Measurements from ENCODE around the gene ECI2. TPM values are rescaled to one million over a fixed set of nuclear protein-coding genes. Genes with fewer than 3 reads are reported as not detected.

Gene ECI2
- total and polyA plus RNA-seq, 2 of the 13 experiments (the other 11 are each of a cell fraction or from before 2014, with no cell fraction given), result 78.5 to 228 TPM

DNA sequence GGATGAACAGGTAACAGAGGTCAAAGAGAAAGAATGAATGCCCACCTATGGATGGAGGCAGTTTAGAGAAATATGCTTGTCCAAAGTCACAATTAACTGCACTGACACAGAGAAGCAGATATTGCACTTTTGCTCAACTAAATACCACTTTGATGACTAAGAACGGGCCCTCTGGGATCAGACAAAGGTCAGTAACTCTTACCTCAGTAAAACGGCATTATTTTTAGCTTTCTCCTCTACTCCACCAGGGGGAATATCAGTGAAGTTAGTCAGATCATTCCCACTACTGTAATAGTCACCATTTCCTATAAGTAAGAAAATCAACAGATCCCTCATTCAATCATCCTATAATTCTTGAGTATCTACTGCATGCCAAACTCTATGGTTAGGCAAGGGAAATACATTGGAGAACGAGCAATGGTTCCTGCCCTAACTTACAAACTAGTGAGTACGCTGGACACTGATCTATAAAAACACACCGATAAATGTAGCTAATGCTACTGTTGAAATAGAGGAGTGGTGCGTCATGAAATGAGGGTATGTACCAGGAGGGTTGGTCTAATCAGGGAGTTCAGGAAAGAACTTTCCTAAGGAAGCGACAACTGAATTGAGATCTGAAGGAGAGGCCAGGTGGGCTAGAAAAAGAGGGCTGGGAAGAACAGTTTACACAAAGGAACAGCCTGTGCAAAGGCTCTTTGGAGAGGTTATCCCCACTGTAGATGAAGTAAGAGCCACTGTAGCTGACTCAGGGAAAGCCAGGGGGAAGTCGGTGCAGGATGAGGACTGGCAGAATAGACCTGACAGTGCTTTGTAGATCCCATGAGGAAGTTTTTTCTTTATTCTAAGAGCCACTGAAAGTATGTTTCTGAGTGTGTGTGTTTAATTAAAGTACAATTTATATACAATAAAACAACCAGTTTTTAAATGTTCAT is 9.2 kb downstream of the ECI2 start (continued):
- TF ChIP-seq KIAA2018 (CRISPR knock-in tag; IDR thresholded peaks at IDR 0.05; ENCODE audit: borderline replicate concordance) (no peak), ZNF17 (CRISPR knock-in tag; IDR thresholded peaks at IDR 0.05) (no peak), NR2F6 (IDR thresholded peaks at IDR 0.05) (peak; percentile 61), NR2F6 (CRISPR knock-in tag; IDR thresholded peaks at IDR 0.05) (peak; percentile 74), ZNF569 (CRISPR knock-in tag; IDR thresholded peaks at IDR 0.05; ENCODE audit: borderline replicate concordance) (no peak), ZNF7 (CRISPR knock-in tag; IDR thresholded peaks at IDR 0.05) (no peak), ZNF431 (CRISPR knock-in tag; IDR thresholded peaks at IDR 0.05; ENCODE audit: borderline replicate concordance, low read depth) (no peak), HNF1A (IDR thresholded peaks at IDR 0.05; ENCODE audit: low read depth) (no peak), HNF1A (CRISPR knock-in tag; IDR thresholded peaks at IDR 0.05; ENCODE audit: borderline replicate concordance) (no peak), ZNF512 (CRISPR knock-in tag; IDR thresholded peaks at IDR 0.05) (no peak)
- TF ChIP-seq, protein P1, sequence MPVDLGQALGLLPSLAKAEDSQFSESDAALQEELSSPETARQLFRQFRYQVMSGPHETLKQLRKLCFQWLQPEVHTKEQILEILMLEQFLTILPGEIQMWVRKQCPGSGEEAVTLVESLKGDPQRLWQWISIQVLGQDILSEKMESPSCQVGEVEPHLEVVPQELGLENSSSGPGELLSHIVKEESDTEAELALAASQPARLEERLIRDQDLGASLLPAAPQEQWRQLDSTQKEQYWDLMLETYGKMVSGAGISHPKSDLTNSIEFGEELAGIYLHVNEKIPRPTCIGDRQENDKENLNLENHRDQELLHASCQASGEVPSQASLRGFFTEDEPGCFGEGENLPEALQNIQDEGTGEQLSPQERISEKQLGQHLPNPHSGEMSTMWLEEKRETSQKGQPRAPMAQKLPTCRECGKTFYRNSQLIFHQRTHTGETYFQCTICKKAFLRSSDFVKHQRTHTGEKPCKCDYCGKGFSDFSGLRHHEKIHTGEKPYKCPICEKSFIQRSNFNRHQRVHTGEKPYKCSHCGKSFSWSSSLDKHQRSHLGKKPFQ (CRISPR knock-in tag; IDR thresholded peaks at IDR 0.05; ENCODE audit: insufficient replicate concordance), result no peak

Measured in HepG2 (cell line).